Measurements from ENCODE around the gene AMDHD1. TPM values are rescaled to one million over a fixed set of nuclear protein-coding genes. Genes with fewer than 3 reads are reported as not detected.

Gene AMDHD1
- total and polyA plus RNA-seq, 10 of the 15 experiments (the other 5 are each of a cell fraction or from before 2014, with no cell fraction given), result 0.04 to 0.28 (median 0.13) TPM; not detected in 4

GRCh38 chr12:95896846-95897245, 46.3 kb upstream of the AMDHD1 start (continued):
- TF ChIP-seq RELB (IDR thresholded peaks at IDR 0.05; ENCODE audit: low read depth), result no peak
- TF ChIP-seq EZH2 (IDR thresholded peaks at IDR 0.05; ENCODE audit: borderline replicate concordance, control insufficient read depth, low read depth, low read length), result no peak
- no peak for TF ChIP-seq NR2F1 (conservative IDR thresholded peaks at IDR 0.05)

DNA sequence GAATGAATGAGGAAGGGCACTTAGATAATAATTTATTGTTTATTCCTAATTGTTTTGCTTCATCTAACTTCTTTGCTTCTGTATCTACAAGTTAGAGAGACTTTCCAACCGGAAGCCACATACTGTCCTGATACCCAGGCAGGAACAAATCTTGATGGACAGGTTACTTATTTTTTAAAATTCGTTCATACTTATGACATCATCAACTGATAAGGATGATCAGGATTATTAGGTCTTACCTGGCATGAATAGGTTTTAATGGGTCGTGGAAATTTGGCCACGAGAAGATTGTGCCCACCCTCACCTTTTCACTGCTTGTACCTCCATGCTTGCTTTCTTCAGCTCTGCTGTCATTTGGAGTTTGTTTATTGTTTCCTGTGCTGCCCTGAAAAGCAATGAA, 45.0 kb upstream of the AMDHD1 start:
- in situ Hi-C loops (cut with MboI) (no loop called here), intact Hi-C loops (cut with micrococcal nuclease; ENCODE audit: unreplicated experiment) (no loop called here)
- Histone ChIP-seq H3K9ac (ENCODE audit: control insufficient read depth, insufficient read depth, low read length) (no peak overlapping the region), H3K4me3 (no peak overlapping the region), H3K9me3 (replicated peaks; ENCODE audit: control insufficient read depth, insufficient read depth, low read length) (no peaks in the 10 kb centered on the region), H3K27me3 (replicated peaks in 1 of 2; ENCODE audit: control insufficient read depth in 2 of 2, insufficient read depth in 2 of 2, low read length in 1 of 2) (no peaks in the 10 kb centered on the region; a peak in 1 of 4 replicates), H3K4me1 (ENCODE audit: control insufficient read depth, insufficient read depth, low read length) (no peaks in the 10 kb centered on the region), H3K36me3 (ENCODE audit: control insufficient read depth in 2 of 2, insufficient read depth in 2 of 2, low read length in 1 of 2) (no peaks in the 10 kb centered on the region), H2AFZ (ENCODE audit: control insufficient read depth, low read depth, low read length) (no peak overlapping the region), H3K4me2 (ENCODE audit: control insufficient read depth, insufficient read depth) (no peak overlapping the region), H3K79me2 (ENCODE audit: control insufficient read depth, insufficient read depth, low read length) (no peaks in the 10 kb centered on the region), H4K20me1 (ENCODE audit: control insufficient read depth, insufficient read depth) (no peaks in the 10 kb centered on the region), H3K27ac (ENCODE audit: control insufficient read depth, insufficient read depth) (no peak overlapping the region)
- no TSS peak for BruUV-seq (replicated peaks)
- POLR2A ChIA-PET, result no interaction called here
- ATAC-seq (no peak), DNase-seq (ENCODE audit: low read depth, low spot score) (no peak), FAIRE-seq (no peak)
- CTCF ChIA-PET, result no interaction called here
- WGBS (ENCODE audit: insufficient coverage, insufficient replicate concordance, low lambda C conversion rate, missing lambda C conversion rate), result 11% methylated on average over 4 of the region's 4 CpGs
- RAD21 ChIA-PET (ENCODE audit: unreplicated experiment), result no interaction called here
- SMC1A ChIA-PET (ENCODE audit: uncharacterized antibody, unreplicated experiment), result interaction anchor here (1.2 to 1.3 kb wide), 2 partner anchors 14 to 58 kb away, joined by 3 to 4 read pairs; no protein-coding TSS in a partner anchor
- TF ChIP-seq RB1 (IDR thresholded peaks at IDR 0.05; ENCODE audit: borderline replicate concordance) (no peak), CHD4 (IDR thresholded peaks at IDR 0.05) (no peak), YY1 (IDR thresholded peaks at IDR 0.05; ENCODE audit: low read depth, low read length) (no peak), RELA (IDR thresholded peaks at IDR 0.05; ENCODE audit: borderline replicate concordance, partially characterized antibody) (no peak), POLR2AphosphoS5 (IDR thresholded peaks at IDR 0.05; ENCODE audit: low read length) (no peak), CBX5 (IDR thresholded peaks at IDR 0.05; ENCODE audit: low read depth) (no peak), BCL11A (IDR thresholded peaks at IDR 0.05; ENCODE audit: low read depth, low read length) (no peak), E2F8 (IDR thresholded peaks at IDR 0.05; ENCODE audit: low read depth, partially characterized antibody) (no peak), ZBED1 (IDR thresholded peaks at IDR 0.05; ENCODE audit: borderline replicate concordance) (no peak), JUNB (IDR thresholded peaks at IDR 0.05) (no peak), BHLHE40 (IDR thresholded peaks at IDR 0.05; ENCODE audit: borderline replicate concordance in 1 of 2, low read depth in 2 of 2, low read length in 1 of 2) (no peak)
- TF ChIP-seq, protein P1, sequence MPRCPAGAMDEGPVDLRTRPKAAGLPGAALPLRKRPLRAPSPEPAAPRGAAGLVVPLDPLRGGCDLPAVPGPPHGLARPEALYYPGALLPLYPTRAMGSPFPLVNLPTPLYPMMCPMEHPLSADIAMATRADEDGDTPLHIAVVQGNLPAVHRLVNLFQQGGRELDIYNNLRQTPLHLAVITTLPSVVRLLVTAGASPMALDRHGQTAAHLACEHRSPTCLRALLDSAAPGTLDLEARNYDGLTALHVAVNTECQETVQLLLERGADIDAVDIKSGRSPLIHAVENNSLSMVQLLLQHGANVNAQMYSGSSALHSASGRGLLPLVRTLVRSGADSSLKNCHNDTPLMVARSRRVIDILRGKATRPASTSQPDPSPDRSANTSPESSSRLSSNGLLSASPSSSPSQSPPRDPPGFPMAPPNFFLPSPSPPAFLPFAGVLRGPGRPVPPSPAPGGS (IDR thresholded peaks at IDR 0.05; ENCODE audit: borderline replicate concordance, insufficient read depth, low read depth, low read length, poor library complexity, severe bottlenecking), result no peak
- TF ChIP-seq, protein P2, sequence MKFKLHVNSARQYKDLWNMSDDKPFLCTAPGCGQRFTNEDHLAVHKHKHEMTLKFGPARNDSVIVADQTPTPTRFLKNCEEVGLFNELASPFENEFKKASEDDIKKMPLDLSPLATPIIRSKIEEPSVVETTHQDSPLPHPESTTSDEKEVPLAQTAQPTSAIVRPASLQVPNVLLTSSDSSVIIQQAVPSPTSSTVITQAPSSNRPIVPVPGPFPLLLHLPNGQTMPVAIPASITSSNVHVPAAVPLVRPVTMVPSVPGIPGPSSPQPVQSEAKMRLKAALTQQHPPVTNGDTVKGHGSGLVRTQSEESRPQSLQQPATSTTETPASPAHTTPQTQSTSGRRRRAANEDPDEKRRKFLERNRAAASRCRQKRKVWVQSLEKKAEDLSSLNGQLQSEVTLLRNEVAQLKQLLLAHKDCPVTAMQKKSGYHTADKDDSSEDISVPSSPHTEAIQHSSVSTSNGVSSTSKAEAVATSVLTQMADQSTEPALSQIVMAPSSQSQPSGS (IDR thresholded peaks at IDR 0.05; ENCODE audit: low read length), result no peak

Data from GM12878 (cell line).